Ectodermal cell (in vitro differentiated cells): ENCODE data around the gene SFTPA2.
"Not testable (repeated sequence)": the region's sequence is repeated elsewhere in the genome, so short reads cannot be mapped to it uniquely, and the experiment has no call there.

Source experiments
- H3K27ac ChIP-seq: 2 replicates; pipeline ENCODE4 v1.7.0; 2013; ENCODE audit warnings: mild to moderate bottlenecking, low read depth, low read length; ENCODE audit not compliant: insufficient read depth, poor library complexity, severe bottlenecking
- H3K27me3 ChIP-seq: 2 replicates; pipeline ENCODE4 v1.7.0; 2013; ENCODE audit warnings: mild to moderate bottlenecking, low read length; ENCODE audit not compliant: insufficient read depth, control insufficient read depth, poor library complexity, severe bottlenecking
- H3K36me3 ChIP-seq: one replicate; pipeline ENCODE4 v1.7.0; 2013; ENCODE audit warnings: low read length; ENCODE audit not compliant: control insufficient read depth, insufficient read depth
- H3K4me1 ChIP-seq: one replicate; pipeline ENCODE4 v1.7.0; 2013; ENCODE audit warnings: low read length; ENCODE audit not compliant: control insufficient read depth, insufficient read depth
- H3K4me3 ChIP-seq: 2 replicates; pipeline ENCODE4 v1.7.0; 2013; ENCODE audit warnings: low read depth, low read length, control low read depth; ENCODE audit not compliant: insufficient read depth
- H3K9me3 ChIP-seq: 2 replicates; pipeline ENCODE4 v1.7.0; 2013; ENCODE audit warnings: mild to moderate bottlenecking, low read length, moderate library complexity; ENCODE audit not compliant: control insufficient read depth
- WGBS, 2 experiments: methylation state at CpG; one replicate each; pipeline ENCODE4 v1.1.7; 2013; ENCODE audit warnings: missing lambda C conversion rate in 2 of 2; 5-methylcytosine and 5-hydroxymethylcytosine counted together

Gene SFTPA2

GRCh38 chr10:79562135-79562756 lies 2.0 kb upstream of the SFTPA2 start:
- Histone ChIP-seq H3K27ac (no peak overlapping the region), H3K4me3 (no peak overlapping the region), H3K36me3 (no peaks in the 10 kb centered on the region), H3K27me3 (peaks cover 3% of the 10 kb centered on the region), H3K9me3 (no peaks in the 10 kb centered on the region), H3K4me1 (no peaks in the 10 kb centered on the region)
- WGBS, 2 experiments, result 31 to 34% methylated on average over 17 of the region's 17 CpGs

GRCh38 chr10:79561257-79561656 lies 1.1 kb upstream of the SFTPA2 start:
- Histone ChIP-seq H3K4me1 (no peaks in the 10 kb centered on the region), H3K27me3 (peaks cover 3% of the 10 kb centered on the region), H3K36me3 (no peaks in the 10 kb centered on the region), H3K9me3 (no peaks in the 10 kb centered on the region), H3K4me3 (no peak overlapping the region), H3K27ac (no peak overlapping the region)
- WGBS, 2 experiments, result 89 to 94% methylated on average over 3 of the region's 3 CpGs

- no peaks in the 10 kb centered on the region for H3K4me1 ChIP-seq
- H3K27ac ChIP-seq, result no peak overlapping the region
- no peaks in the 10 kb centered on the region for H3K36me3 ChIP-seq
- no peak overlapping the region for H3K4me3 ChIP-seq
- WGBS, 2 experiments, result 70% methylated on average over 2 of the region's 2 CpGs
- peaks cover 3% of the 10 kb centered on the region for H3K27me3 ChIP-seq
- H3K9me3 ChIP-seq, result no peaks in the 10 kb centered on the region
These were observed 481 bp downstream of the SFTPA2 start for GRCh38 chr10:79559726-79560125.

GRCh38 chr10:79556961-79557360 lies 3.2 kb downstream of the SFTPA2 start:
- H3K9me3 ChIP-seq, H3K27me3 ChIP-seq, H3K4me1 ChIP-seq, H3K27ac ChIP-seq, H3K4me3 ChIP-seq, H3K36me3 ChIP-seq: not testable (repeated sequence)
- 100% methylated on average over 3 of the region's 3 CpGs; no CpG with 5 or more reads in 1 of the 2 experiments for WGBS, 2 experiments

GRCh38 chr10:79555354-79556309 lies 4.6 kb downstream of the SFTPA2 start:
- 93 to 94% methylated on average over 9 to 11 of the region's 11 CpGs for WGBS, 2 experiments
- no peaks in the 10 kb centered on the region for H3K9me3 ChIP-seq
- no peak overlapping the region for H3K27ac ChIP-seq
- H3K36me3 ChIP-seq, result no peaks in the 10 kb centered on the region
- no peaks in the 10 kb centered on the region for H3K27me3 ChIP-seq
- no peaks in the 10 kb centered on the region for H3K4me1 ChIP-seq
- no peak overlapping the region for H3K4me3 ChIP-seq

- Histone ChIP-seq H3K36me3 (no peaks in the 10 kb centered on the region), H3K27me3 (no peaks in the 10 kb centered on the region), H3K4me1 (no peaks in the 10 kb centered on the region), H3K4me3 (no peak overlapping the region), H3K9me3 (no peaks in the 10 kb centered on the region), H3K27ac (no peak overlapping the region)
- WGBS, 2 experiments, result 93% methylated on average over 2 of the region's 2 CpGs
These were observed 8.1 kb downstream of the SFTPA2 start for GRCh38 chr10:79552143-79552542.

GRCh38 chr10:79547973-79548372 lies 12.2 kb downstream of the SFTPA2 start:
- no peak overlapping the region for H3K27ac ChIP-seq

GRCh38 chr10:79547128-79547527 lies 13.1 kb downstream of the SFTPA2 start:
- not testable (repeated sequence) for H3K36me3 ChIP-seq, H3K27me3 ChIP-seq, H3K9me3 ChIP-seq, H3K4me3 ChIP-seq, H3K4me1 ChIP-seq, H3K27ac ChIP-seq
- WGBS, 2 experiments, result 97% methylated on average over 2 of the region's 2 CpGs; no CpG with 5 or more reads in 1 of the 2 experiments

More at GRCh38 chr10:79547973-79548372, 12.2 kb downstream of the SFTPA2 start:
- Histone ChIP-seq H3K4me3 (no peak overlapping the region), H3K9me3 (no peaks in the 10 kb centered on the region), H3K36me3 (no peaks in the 10 kb centered on the region), H3K4me1 (no peaks in the 10 kb centered on the region), H3K27me3 (no peaks in the 10 kb centered on the region)
- WGBS, 2 experiments, result 87 to 89% methylated on average over 3 of the region's 3 CpGs

- not testable (repeated sequence) for H3K27me3 ChIP-seq, H3K4me3 ChIP-seq, H3K36me3 ChIP-seq, H3K27ac ChIP-seq, H3K9me3 ChIP-seq, H3K4me1 ChIP-seq
- WGBS, 2 experiments, result 92 to 93% methylated on average over 3 of the region's 3 CpGs
These were observed 15.1 kb downstream of the SFTPA2 start for GRCh38 chr10:79544926-79545659.

- not testable (repeated sequence) for H3K4me1 ChIP-seq, H3K9me3 ChIP-seq, H3K27me3 ChIP-seq, H3K36me3 ChIP-seq, H3K27ac ChIP-seq, H3K4me3 ChIP-seq
- 83 to 100% methylated on average over 3 of the region's 3 CpGs for WGBS, 2 experiments
These were observed 15.8 kb downstream of the SFTPA2 start for GRCh38 chr10:79544408-79544807.
